T-helper 1 cell treated with Interleukin-12 subunit alpha and Interleukin-12 subunit beta and Interleukin-4 antibody, amounts not matched to agents 30 μg/mL and 1 μg/mL, for 36 hours (primary cell): ENCODE data around the gene CUX1.
"Not testable (repeated sequence)": the region's sequence is repeated elsewhere in the genome, so short reads cannot be mapped to it uniquely, and the experiment has no call there.

ENCODE experiments used
- H3K27ac Mint-ChIP-seq: one replicate; pipeline ENCODE4 v1.8.0; 2021; ENCODE audit warnings: mild to moderate bottlenecking, mixed read lengths
- H3K27me3 Mint-ChIP-seq: one replicate; pipeline ENCODE4 v1.8.0; 2021; ENCODE audit warnings: low read depth, mixed read lengths
- H3K36me3 Mint-ChIP-seq: one replicate; pipeline ENCODE4 v1.8.0; 2021; ENCODE audit warnings: low read depth, mixed read lengths
- H3K4me1 Mint-ChIP-seq: one replicate; pipeline ENCODE4 v1.8.0; 2021; ENCODE audit warnings: low read depth, mixed read lengths
- H3K4me3 Mint-ChIP-seq: one replicate; pipeline ENCODE4 v1.8.0; 2021; ENCODE audit warnings: mild to moderate bottlenecking, moderate library complexity, mixed read lengths
- H3K9me3 Mint-ChIP-seq: one replicate; pipeline ENCODE4 v1.8.0; 2021; ENCODE audit warnings: mixed read lengths

CUX1 gene

DNA sequence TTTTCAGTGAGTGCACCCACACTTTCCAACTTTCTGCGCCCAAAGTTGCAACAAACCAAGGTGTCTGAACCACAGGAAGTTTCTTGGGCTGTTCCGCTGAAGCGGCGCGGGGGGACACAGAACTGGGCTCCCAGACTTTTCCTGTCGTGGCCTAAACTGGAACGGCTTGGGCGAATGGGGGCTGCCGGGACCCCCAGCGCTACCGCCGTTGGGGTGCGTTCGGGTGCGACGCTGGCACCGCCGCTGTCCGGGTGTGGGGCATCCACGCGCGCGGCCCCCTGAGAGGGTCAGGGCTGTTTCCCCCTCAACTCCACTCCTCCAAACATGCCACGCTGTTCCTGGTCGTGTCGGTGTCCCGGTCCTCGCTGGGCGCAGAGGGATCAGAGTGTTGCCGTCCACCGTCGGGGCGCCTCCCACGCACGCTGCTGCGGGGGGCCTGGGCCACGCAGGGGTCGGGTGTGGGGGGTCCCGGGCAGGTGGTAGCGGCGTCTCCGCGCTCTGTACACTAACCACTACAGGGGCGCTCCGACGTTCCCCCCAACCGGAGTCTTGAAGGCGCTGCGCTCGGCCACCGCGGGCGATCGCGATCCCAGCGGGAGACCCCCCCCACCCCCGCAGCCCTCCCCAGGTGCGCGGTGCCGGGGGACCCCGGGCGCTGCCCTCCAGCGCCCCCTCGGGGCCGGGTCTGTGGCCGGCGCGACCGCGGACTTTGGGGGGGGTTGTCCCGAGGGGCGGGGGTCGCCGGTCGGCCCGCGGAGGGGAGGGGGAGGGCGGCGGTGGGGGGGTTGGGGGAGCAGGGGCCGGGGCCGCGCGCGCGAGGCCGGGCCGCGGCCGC is 2.2 kb upstream of the CUX1 start:
- no peaks in the 10 kb centered on the region for H3K9me3 Mint-ChIP-seq
- peak overlapping the region; percentile 39 for H3K27ac Mint-ChIP-seq
- H3K4me3 Mint-ChIP-seq = peak overlapping the region; percentile 77
- peaks cover 9% of the 10 kb centered on the region for H3K4me1 Mint-ChIP-seq
- peaks cover 48% of the 10 kb centered on the region for H3K27me3 Mint-ChIP-seq
- H3K36me3 Mint-ChIP-seq = peaks cover 2% of the 10 kb centered on the region

DNA sequence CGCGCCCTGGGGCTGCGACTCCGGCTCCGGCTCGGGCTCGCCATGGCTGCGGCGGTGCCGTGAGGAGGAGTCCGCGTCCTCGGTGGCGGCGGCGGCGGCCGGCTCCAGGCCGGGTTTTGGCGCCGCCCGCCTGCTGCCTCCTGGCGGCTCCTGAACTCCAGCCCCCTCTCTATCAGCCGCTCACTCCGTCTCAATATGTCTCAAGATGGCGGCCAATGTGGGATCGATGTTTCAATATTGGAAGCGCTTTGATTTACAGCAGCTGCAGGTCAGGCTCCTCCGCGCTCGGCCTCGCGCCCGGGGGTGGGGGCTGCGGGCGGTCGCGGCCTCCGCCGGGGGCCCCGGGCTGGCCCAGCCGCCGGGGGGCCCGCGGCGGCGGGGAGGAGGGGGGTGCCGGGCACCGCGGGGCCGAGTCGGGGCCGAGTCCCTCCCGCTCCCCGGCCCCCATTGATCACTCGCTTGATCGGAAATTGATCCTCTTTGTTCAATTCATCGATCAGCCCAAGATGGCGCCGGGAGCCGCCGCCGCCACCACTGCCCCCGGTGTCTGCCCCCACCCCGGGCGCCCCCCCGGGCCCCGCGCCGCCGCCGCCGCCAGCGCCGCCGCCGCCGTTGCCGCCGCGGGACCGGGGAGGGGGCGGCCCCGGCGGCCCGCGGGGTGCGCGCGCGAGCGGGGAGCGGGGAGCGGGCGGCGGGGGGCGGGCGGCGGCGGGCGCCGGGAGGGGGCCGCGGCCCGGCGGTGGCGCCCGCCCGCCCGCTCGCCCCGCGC is 1.4 kb upstream of the CUX1 start:
- Mint-ChIP-seq H3K27ac (no peak overlapping the region), H3K9me3 (no peaks in the 10 kb centered on the region), H3K4me3 (peak overlapping the region; percentile 81), H3K4me1 (peaks cover 9% of the 10 kb centered on the region), H3K27me3 (peaks cover 46% of the 10 kb centered on the region), H3K36me3 (peaks cover 2% of the 10 kb centered on the region)

GRCh38 chr7:101816595-101817470 is 593 bp upstream of the CUX1 start:
- Mint-ChIP-seq H3K9me3 (no peaks in the 10 kb centered on the region), H3K36me3 (peaks cover 2% of the 10 kb centered on the region), H3K27me3 (peaks cover 43% of the 10 kb centered on the region), H3K4me3 (no peak overlapping the region), H3K4me1 (peaks cover 9% of the 10 kb centered on the region), H3K27ac (no peak overlapping the region)

DNA sequence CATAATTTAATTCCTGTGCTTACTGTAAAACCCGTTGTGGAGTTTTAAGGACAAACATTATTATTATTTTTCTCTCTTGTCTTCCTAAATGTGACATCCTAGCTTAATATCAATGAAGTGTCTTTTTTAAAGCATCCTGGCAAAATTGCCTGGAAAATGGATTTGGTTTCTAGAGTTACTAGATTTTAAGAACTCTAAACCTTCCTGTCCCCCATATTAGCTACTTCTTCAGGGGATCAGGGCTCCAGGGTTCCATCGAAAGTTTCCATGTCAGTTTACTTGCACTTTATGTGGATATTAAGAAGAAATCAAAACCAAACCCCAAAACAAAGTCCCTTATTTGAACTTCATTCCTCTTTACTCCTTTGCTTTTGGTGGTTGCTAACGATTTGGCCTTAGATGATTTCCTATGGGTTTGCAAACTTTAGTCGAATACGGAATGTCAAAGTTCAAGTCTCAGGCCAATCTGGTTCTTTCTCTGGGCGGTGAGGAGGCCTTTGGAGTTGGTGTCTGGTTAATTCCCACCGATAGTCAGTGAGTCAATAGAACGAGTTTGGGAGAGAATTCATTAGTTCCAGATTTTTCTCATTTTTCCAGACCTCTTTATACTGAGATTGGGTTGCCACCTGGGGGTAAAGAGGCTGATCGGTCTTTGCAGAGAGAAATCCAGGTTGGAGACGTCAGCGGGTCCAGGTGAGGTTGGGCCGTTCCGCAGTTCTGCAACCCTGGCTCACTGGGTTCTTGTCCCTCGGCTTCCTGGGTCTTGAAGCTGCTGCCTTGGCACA is 1.1 kb downstream of the CUX1 start:
- peaks cover 2% of the 10 kb centered on the region for H3K36me3 Mint-ChIP-seq
- H3K4me1 Mint-ChIP-seq = peaks cover 9% of the 10 kb centered on the region
- H3K27ac Mint-ChIP-seq = no peak overlapping the region
- no peaks in the 10 kb centered on the region for H3K9me3 Mint-ChIP-seq
- H3K27me3 Mint-ChIP-seq = peaks cover 29% of the 10 kb centered on the region
- H3K4me3 Mint-ChIP-seq = peak overlapping the region; percentile 72

- Mint-ChIP-seq H3K27me3 (peaks cover 26% of the 10 kb centered on the region), H3K4me3 (no peak overlapping the region), H3K4me1 (peaks cover 9% of the 10 kb centered on the region), H3K36me3 (peaks cover 2% of the 10 kb centered on the region), H3K9me3 (no peaks in the 10 kb centered on the region), H3K27ac (no peak overlapping the region)
Observed at GRCh38 chr7:101819183-101819582, 1.8 kb downstream of the CUX1 start.

GRCh38 chr7:101819913-101820522 is 2.6 kb downstream of the CUX1 start:
- Mint-ChIP-seq H3K27ac (no peak overlapping the region), H3K4me3 (no peak overlapping the region), H3K27me3 (peaks cover 26% of the 10 kb centered on the region), H3K36me3 (peaks cover 2% of the 10 kb centered on the region), H3K9me3 (no peaks in the 10 kb centered on the region), H3K4me1 (peaks cover 5% of the 10 kb centered on the region)

- Mint-ChIP-seq H3K9me3 (no peaks in the 10 kb centered on the region), H3K27ac (no peak overlapping the region), H3K27me3 (peaks cover 26% of the 10 kb centered on the region), H3K36me3 (peaks cover 2% of the 10 kb centered on the region), H3K4me3 (no peak overlapping the region), H3K4me1 (peaks cover 5% of the 10 kb centered on the region)
Observed at GRCh38 chr7:101820703-101821102, 3.3 kb downstream of the CUX1 start.

- H3K27ac Mint-ChIP-seq, H3K36me3 Mint-ChIP-seq, H3K4me1 Mint-ChIP-seq: not testable (repeated sequence)
Observed at GRCh38 chr7:101822632-101823031, 5.2 kb downstream of the CUX1 start.

GRCh38 chr7:101823096-101823495 is 5.7 kb downstream of the CUX1 start:
- Mint-ChIP-seq H3K27ac (no peak overlapping the region), H3K36me3 (peaks cover 2% of the 10 kb centered on the region), H3K9me3 (no peaks in the 10 kb centered on the region), H3K4me3 (no peak overlapping the region), H3K27me3 (peaks cover 18% of the 10 kb centered on the region), H3K4me1 (peaks cover 4% of the 10 kb centered on the region)

More at GRCh38 chr7:101822632-101823031, 5.2 kb downstream of the CUX1 start:
- not testable (repeated sequence) for H3K4me3 Mint-ChIP-seq, H3K9me3 Mint-ChIP-seq
- peaks cover 23% of the 10 kb centered on the region for H3K27me3 Mint-ChIP-seq

DNA sequence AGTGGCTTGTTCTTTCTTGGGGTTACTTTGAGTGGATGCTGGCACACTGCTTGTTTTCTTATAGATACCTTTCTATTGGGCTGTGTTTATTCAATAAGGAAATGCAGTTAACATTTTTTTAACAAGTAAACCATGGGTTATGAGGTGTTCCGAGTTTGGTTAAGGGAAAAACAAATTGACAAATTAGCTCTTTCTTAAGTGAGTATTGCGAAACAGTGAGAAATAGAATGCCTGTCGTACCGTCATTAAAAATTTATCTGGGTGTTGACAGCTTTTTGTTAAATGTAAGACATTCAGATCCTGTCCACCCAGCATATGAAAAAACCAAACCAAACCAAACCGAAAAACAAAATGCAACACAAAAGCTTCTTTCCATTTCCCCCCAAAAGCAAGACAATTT is 6.2 kb downstream of the CUX1 start:
- H3K27ac Mint-ChIP-seq = no peak overlapping the region
- H3K27me3 Mint-ChIP-seq = peaks cover 13% of the 10 kb centered on the region
- no peaks in the 10 kb centered on the region for H3K9me3 Mint-ChIP-seq
- no peak overlapping the region for H3K4me3 Mint-ChIP-seq
- peaks cover 2% of the 10 kb centered on the region for H3K36me3 Mint-ChIP-seq
- peaks cover 1% of the 10 kb centered on the region for H3K4me1 Mint-ChIP-seq

DNA sequence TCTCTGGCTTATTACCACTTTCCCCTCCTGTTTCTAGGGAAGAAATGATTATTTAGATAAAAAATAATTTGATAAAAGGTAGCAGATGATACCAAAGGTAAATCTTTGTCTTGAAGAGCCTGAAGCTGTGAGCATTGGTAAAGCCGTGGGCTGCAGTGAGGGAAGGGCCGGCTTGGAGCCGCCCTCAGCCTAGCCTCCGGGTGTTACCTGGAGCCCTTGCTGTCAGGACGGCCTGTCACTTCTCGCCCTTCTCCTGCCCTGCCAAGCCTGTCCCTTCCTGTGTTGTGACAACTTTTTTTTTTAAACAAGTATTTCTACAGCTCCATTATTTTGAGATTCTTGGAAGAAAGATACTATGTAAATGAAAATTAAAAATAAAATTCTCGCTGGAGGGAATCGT is 7.0 kb downstream of the CUX1 start:
- peaks cover 1% of the 10 kb centered on the region for H3K36me3 Mint-ChIP-seq
- H3K4me3 Mint-ChIP-seq = no peak overlapping the region
- H3K27me3 Mint-ChIP-seq = peaks cover 7% of the 10 kb centered on the region
- peaks cover 1% of the 10 kb centered on the region for H3K4me1 Mint-ChIP-seq
- no peak overlapping the region for H3K27ac Mint-ChIP-seq
- no peaks in the 10 kb centered on the region for H3K9me3 Mint-ChIP-seq

GRCh38 chr7:101826081-101826835 is 8.8 kb downstream of the CUX1 start:
- Mint-ChIP-seq H3K4me1 (no peaks in the 10 kb centered on the region), H3K27ac (no peak overlapping the region), H3K9me3 (no peaks in the 10 kb centered on the region), H3K36me3 (no peaks in the 10 kb centered on the region), H3K27me3 (no peaks in the 10 kb centered on the region), H3K4me3 (no peak overlapping the region)
